Neural cell (in vitro differentiated cells): ENCODE results near the gene SHB. TPM values are rescaled to one million over a fixed set of nuclear protein-coding genes. Genes with fewer than 3 reads are reported as not detected.
A peak's percentile ranks its signal among the peaks of the same experiment; 100 is the strongest.

Experiments
- H2AFZ ChIP-seq: fragments of 200-600, 300-800 bp; sonication (generic), shearing (Covaris generic); 2 replicates; pipeline ENCODE4 v1.6.0; 2014; ENCODE audit warnings: low read depth, mild to moderate bottlenecking, antibody characterized with exemption, low read length, moderate library complexity
- H3F3A ChIP-seq: fragments of 200-600 bp; shearing (Covaris generic); 2 replicates; pipeline ENCODE4 v1.6.1; 2016; ENCODE audit warnings: mild to moderate bottlenecking, moderate library complexity, mixed read lengths, antibody characterized with exemption, low read length; ENCODE audit not compliant: insufficient read depth, poor library complexity, severe bottlenecking
- H3K27ac ChIP-seq: fragments of 200-600, 300-800 bp; sonication (generic), shearing (Covaris generic); 2 replicates; pipeline ENCODE4 v1.5.1; 2014; ENCODE audit warnings: mild to moderate bottlenecking, low read length, moderate library complexity
- H3K27me3 ChIP-seq: fragments of 300-800, 200-600 bp; sonication (generic), shearing (Covaris generic); 2 replicates; pipeline ENCODE4 v1.6.0; 2014; ENCODE audit warnings: mild to moderate bottlenecking, low read depth, low read length, moderate library complexity; ENCODE audit not compliant: insufficient read depth
- H3K36me3 ChIP-seq: fragments of 300-800, 200-600 bp; sonication (generic), shearing (Covaris generic); 2 replicates; pipeline ENCODE4 v1.5.1; 2014; ENCODE audit warnings: mild to moderate bottlenecking, antibody characterized with exemption, low read length, moderate library complexity; ENCODE audit not compliant: insufficient read depth
- H3K4me2 ChIP-seq: fragments of 300-800, 200-600 bp; sonication (generic), shearing (Covaris generic); 2 replicates; pipeline ENCODE4 v1.6.0; 2014; ENCODE audit warnings: mild to moderate bottlenecking, low read length
- H3K4me3 ChIP-seq: fragments of 300-800, 200-600 bp; sonication (generic), shearing (Covaris generic); 2 replicates; pipeline ENCODE4 v1.5.1; 2014; ENCODE audit warnings: mild to moderate bottlenecking, low read length, moderate library complexity
- H3K79me2 ChIP-seq: fragments of 200-600 bp; shearing (Covaris generic); replicated peaks from 2 replicates; pipeline ENCODE4 v1.6.0; 2014; ENCODE audit warnings: mild to moderate bottlenecking, low read length, moderate library complexity; ENCODE audit not compliant: insufficient read depth
- H3K9ac ChIP-seq: fragments of 300-800, 200-600 bp; sonication (generic), shearing (Covaris generic); 2 replicates; pipeline ENCODE4 v1.6.1; 2016; ENCODE audit warnings: mild to moderate bottlenecking, low read length, mixed read lengths
- H3K9me2 ChIP-seq: fragments of 200-600 bp; shearing (Covaris generic); 2 replicates; pipeline ENCODE4 v1.6.1; 2016; ENCODE audit warnings: mild to moderate bottlenecking, low read length, mixed read lengths; ENCODE audit not compliant: insufficient read depth
- H3K9me3 ChIP-seq: fragments of 200-600, 300-800 bp; sonication (generic), shearing (Covaris generic); 2 replicates; pipeline ENCODE4 v1.6.1; 2016; ENCODE audit warnings: mild to moderate bottlenecking, mixed run types, low read length, moderate library complexity, mixed read lengths
- H4K20me1 ChIP-seq: fragments of 200-600 bp; shearing (Covaris generic); 2 replicates; pipeline ENCODE4 v1.6.1; 2016; ENCODE audit warnings: mild to moderate bottlenecking, mixed run types; ENCODE audit not compliant: insufficient read depth
- CTCF ChIP-seq: fragments of 450-650 bp; IDR thresholded peaks from 2 replicates; pipeline ENCODE4 v1.5.1; 2014; ENCODE audit warnings: antibody characterized with exemption, mild to moderate bottlenecking, moderate library complexity; ENCODE audit not compliant: poor library complexity, severe bottlenecking
- EP300 ChIP-seq: fragments of 450-650 bp; conservative IDR thresholded peaks from 2 replicates; pipeline ENCODE4 v1.6.1; 2014; ENCODE audit warnings: antibody characterized with exemption, mild to moderate bottlenecking, moderate library complexity; ENCODE audit not compliant: poor library complexity, severe bottlenecking
- EZH2 ChIP-seq: fragments of 200-600, 300-800 bp; shearing (Covaris generic), sonication (generic); IDR thresholded peaks from 2 replicates; pipeline ENCODE4 v1.6.1; 2014; ENCODE audit warnings: antibody characterized with exemption, low read length, borderline replicate concordance, mild to moderate bottlenecking; ENCODE audit not compliant: insufficient read depth, poor library complexity, severe bottlenecking
- MXI1 ChIP-seq: fragments of 450-650 bp; conservative IDR thresholded peaks from 2 replicates; pipeline ENCODE4 v1.6.1; 2014; ENCODE audit warnings: antibody characterized with exemption, mild to moderate bottlenecking; ENCODE audit not compliant: poor library complexity, severe bottlenecking
- POLR2AphosphoS5 ChIP-seq: IDR thresholded peaks from 2 replicates; pipeline ENCODE4 v1.6.1; 2012
- RAD21 ChIP-seq: fragments of 450-650 bp; conservative IDR thresholded peaks from 2 replicates; pipeline ENCODE4 v1.6.1; 2014; ENCODE audit warnings: antibody characterized with exemption, mild to moderate bottlenecking, moderate library complexity
- REST ChIP-seq: IDR thresholded peaks from 2 replicates; pipeline ENCODE4 v1.6.1; 2012; ENCODE audit warnings: borderline replicate concordance
- SMC3 ChIP-seq: fragments of 450-650 bp; conservative IDR thresholded peaks from 2 replicates; pipeline ENCODE4 v1.6.1; 2014; ENCODE audit warnings: antibody characterized with exemption, mild to moderate bottlenecking, moderate library complexity; ENCODE audit not compliant: poor library complexity
- TAF1 ChIP-seq: IDR thresholded peaks from 2 replicates; pipeline ENCODE4 v1.6.1; 2012; ENCODE audit warnings: low read depth
- polyA plus RNA-seq: library from polyadenylated mRNA; depleted of rRNA; stranded (reverse); fragments of >200 nt; gene quantifications from 2 replicates; pipeline ENCODE4 v1.2.3, GENCODE V29; 2014

SHB gene
- polyA plus RNA-seq, 1 donor from 2014 or later: 17.5 TPM

GRCh38 chr9:38000735-38001134 is 68.3 kb downstream of the SHB start:
- no peak overlapping the region for H3K4me2 ChIP-seq
- no peaks in the 10 kb centered on the region for H3K27me3 ChIP-seq
- H3K36me3 ChIP-seq: no peaks in the 10 kb centered on the region
- no peak overlapping the region for H2AFZ ChIP-seq
- H3K27ac ChIP-seq: no peak overlapping the region
- TF ChIP-seq TAF1 (no peak), MXI1 (no peak), RAD21 (no peak), SMC3 (no peak), EZH2 (no peak), REST (no peak), EP300 (no peak), POLR2AphosphoS5 (no peak), CTCF (no peak)
- no peaks in the 10 kb centered on the region for H3K9me3 ChIP-seq
- H3K9me2 ChIP-seq: no peaks in the 10 kb centered on the region
- peaks cover 28% of the 10 kb centered on the region for H3K79me2 ChIP-seq
- no peak overlapping the region for H3K9ac ChIP-seq
- H3F3A ChIP-seq: no peaks in the 10 kb centered on the region
- no peaks in the 10 kb centered on the region for H4K20me1 ChIP-seq
- no peak overlapping the region for H3K4me3 ChIP-seq

- H4K20me1 ChIP-seq: no peaks in the 10 kb centered on the region
- no peaks in the 10 kb centered on the region for H3K9me3 ChIP-seq
- no peaks in the 10 kb centered on the region for H3K27me3 ChIP-seq
- no peak overlapping the region for H3K4me3 ChIP-seq
- no peaks in the 10 kb centered on the region for H3F3A ChIP-seq
- no peak overlapping the region for H3K27ac ChIP-seq
- no peak for TF ChIP-seq REST
- TF ChIP-seq TAF1: no peak
- TF ChIP-seq MXI1: no peak
- no peak for TF ChIP-seq POLR2AphosphoS5
- TF ChIP-seq CTCF: no peak
- TF ChIP-seq EP300: no peak
- no peak for TF ChIP-seq EZH2
- TF ChIP-seq SMC3: no peak
- TF ChIP-seq RAD21: no peak
- H3K79me2 ChIP-seq: peaks cover 27% of the 10 kb centered on the region
- H3K9ac ChIP-seq: peak overlapping the region; percentile 25
- no peaks in the 10 kb centered on the region for H3K36me3 ChIP-seq
- H3K4me2 ChIP-seq: no peak overlapping the region
- no peaks in the 10 kb centered on the region for H3K9me2 ChIP-seq
- no peak overlapping the region for H2AFZ ChIP-seq
These were observed 68.7 kb downstream of the SHB start for GRCh38 chr9:38000332-38000731.
